T-helper 9 cell (primary cell): ENCODE results near the gene RC3H1.

ENCODE experiments used
- DNase-seq: peaks from one replicate; pipeline ENCODE4 v3.0.0-alpha.2; 2020

RC3H1 gene

GRCh38 chr1:173884701-173885100, 137.5 kb downstream of the RC3H1 start:
- DNase-seq: no peak
